Lung microvascular endothelial cell (primary cell): ENCODE measurements around the gene SLCO1A2. TPM values are rescaled to one million over a fixed set of nuclear protein-coding genes. Genes with fewer than 3 reads are reported as not detected.

ENCODE experiments used
- DNase-seq, 2 donors: peaks; one replicate each; pipeline versions ENCODE4 v3.0.0 to v3.0.0-alpha.2; 2010; ENCODE audit warnings: low read depth in 2 of 2
- total RNA-seq: library from RNA; depleted of rRNA; stranded (reverse); fragments of >200 nt; gene quantifications from 2 replicates; pipeline ENCODE4 v1.2.1, GENCODE V29; 2014

SLCO1A2 gene
- total RNA-seq, 1 donor from 2014 or later, result not detected

DNA sequence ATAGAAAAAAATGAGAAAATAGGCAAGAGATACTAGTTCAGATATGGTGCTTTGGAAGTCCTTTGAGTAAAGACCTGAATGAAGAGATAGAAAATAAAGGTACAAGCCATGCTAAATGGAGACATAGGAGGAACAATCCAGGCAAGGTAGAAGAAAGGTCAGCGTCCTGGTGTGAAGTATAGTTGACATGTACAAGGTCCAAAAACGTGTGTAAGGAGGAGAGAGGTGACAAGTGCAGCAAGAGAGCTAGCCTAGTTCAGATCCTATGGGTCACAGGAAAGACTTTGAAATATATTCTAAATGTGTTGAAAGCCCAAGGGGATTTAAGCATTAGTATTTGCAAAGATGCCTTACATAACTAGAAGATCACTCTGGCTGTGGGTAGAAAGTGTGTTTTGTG lies 115.5 kb downstream of the SLCO1A2 start:
- no peak for DNase-seq

Other genes with a start within 250 kb of the SLCO1A2 start
- not detected in 2 replicates for gene SLCO1B1, start 203.7 kb downstream of the SLCO1A2 start, total RNA-seq
- not detected in 2 replicates for gene IAPP, start 38.0 kb upstream of the SLCO1A2 start, total RNA-seq
- gene PYROXD1, start 102.7 kb upstream of the SLCO1A2 start, total RNA-seq, result 4.6 and 5.4 TPM in 2 replicates
- 65.4 and 75.4 TPM in 2 replicates for gene RECQL, start 166.7 kb upstream of the SLCO1A2 start, total RNA-seq
- gene GOLT1B, start 166.9 kb upstream of the SLCO1A2 start, total RNA-seq, result 15.0 and 18.1 TPM in 2 replicates
- not detected in 2 replicates for gene SPX, start 191.4 kb upstream of the SLCO1A2 start, total RNA-seq